Limb (tissue), 2 donors: ENCODE results near the gene DLG5.

Experiments
- DNase-seq, 2 donors: peaks; one replicate each; pipeline ENCODE4 v3.0.0-alpha.2; 2016; ENCODE audit errors: extremely low spot score in 2 of 2

The DLG5 gene

GRCh38 chr10:77867124-77867719, 59.3 kb downstream of the DLG5 start:
- no peak for DNase-seq

DNA sequence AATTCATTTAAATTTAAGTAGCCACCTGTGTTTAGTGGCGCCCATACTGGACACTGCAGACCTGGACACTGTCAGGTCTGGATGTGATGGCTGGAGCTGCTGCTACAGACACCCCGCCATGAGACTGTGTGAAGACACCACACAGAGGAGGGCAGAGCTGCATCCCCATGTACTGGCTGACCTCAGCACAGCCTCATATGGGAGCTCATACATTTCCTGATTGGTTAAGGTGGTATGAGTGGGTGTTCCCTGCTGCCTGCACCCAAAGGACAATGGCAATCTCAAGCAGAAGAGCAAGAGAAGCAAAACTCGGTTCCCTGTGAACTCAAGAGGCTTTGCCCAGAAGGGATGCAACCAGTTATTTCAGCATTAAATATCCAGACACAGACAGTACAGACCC, 60.0 kb downstream of the DLG5 start:
- no peak for DNase-seq

DNA sequence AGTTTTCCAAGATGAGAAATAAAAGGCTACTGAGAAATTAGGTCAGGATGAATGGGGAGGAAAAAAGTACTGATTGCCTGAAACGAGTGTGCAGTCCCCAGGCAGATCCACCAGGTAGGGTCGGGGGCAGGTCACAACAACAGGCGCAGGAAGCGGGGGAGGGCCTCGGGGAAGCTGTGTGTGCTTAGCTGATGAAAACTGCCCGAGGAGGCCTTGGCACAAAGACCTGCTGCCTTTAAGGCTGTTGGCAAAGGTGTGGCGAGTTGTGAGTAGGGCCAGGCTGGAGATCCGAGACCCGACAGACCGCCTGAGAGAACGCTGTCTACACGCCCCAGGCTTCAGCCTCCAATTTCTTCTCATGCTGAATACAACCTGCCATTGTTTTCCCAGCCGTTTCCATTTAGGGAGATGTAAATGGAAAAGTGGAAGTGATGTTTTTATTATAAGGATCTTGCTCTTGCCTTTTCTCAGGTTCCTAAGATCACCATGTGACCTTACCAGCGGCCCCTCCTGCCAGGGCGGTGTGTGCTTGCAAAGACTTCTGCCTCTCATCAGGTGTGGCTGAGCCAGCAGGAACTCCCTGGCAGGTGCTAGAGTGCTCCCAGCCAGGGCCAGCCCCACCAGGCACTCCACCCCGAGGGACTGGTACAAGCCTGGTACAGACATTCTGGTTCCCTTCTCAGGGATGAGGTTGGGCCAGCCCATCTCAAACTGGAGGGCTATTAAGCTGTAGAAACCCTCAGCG, 60.8 kb downstream of the DLG5 start:
- no peak for DNase-seq

GRCh38 chr10:77864151-77864851, 62.3 kb downstream of the DLG5 start:
- no peak for DNase-seq

GRCh38 chr10:77863446-77863845, 63.1 kb downstream of the DLG5 start:
- no peak for DNase-seq

DNA sequence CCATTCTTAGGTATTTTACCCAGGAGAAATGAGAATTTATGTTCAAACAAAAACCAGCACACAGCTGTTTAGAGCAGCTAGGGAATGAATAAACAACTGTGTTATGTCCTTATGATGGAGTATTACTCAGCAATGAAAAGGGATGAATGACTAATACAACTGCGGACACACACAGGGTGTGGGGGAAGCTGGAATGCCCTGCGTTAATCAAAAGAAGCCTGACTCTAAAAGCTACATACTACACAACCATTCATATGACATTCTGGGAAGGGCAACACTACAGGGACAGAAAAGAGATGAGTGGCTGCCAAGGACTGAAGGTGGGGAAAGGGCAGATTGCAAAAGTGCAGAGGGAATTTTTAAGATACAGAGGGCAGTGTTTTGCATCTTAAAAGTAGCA, 64.0 kb downstream of the DLG5 start:
- DNase-seq: no peak

- DNase-seq: no peak
Observed at GRCh38 chr10:77861366-77861765, 65.2 kb downstream of the DLG5 start.

- no peak for DNase-seq
Observed at GRCh38 chr10:77859865-77860282, 66.7 kb downstream of the DLG5 start.

DNA sequence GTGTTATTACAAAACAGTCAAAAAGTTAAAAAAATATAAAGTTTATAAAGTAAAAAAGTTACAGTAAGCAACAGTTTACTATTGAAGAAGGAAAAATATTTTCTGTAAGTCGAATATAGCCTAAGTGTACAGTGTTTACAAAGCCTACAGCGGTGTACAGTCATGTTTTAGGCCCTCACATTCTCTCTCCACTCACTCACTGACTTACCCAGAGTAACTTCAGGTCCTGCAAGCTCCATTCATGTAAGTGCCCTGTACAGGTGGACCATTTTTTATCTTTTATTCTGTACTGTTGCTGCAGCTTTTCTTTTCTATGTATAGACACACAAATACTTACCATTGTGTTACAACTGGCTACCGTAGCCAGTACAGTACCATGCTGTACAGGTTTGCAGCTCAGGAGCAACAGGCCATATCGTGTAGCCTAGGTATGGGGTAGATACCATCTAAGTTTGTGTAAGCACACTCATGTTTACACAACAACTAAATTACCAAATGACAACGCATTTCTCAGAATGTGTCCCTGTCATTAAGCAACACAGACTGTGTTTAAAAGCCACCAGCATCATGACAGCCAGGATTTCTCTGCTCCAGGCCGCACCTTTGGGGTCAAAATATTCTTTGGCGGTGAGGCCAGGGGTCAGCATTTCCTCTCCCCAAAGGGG, 67.2 kb downstream of the DLG5 start:
- DNase-seq: no peak

GRCh38 chr10:77857272-77857671, 69.3 kb downstream of the DLG5 start:
- DNase-seq: no peak

- DNase-seq: no peak
Observed at GRCh38 chr10:77856566-77856965, 70.0 kb downstream of the DLG5 start.

DNA sequence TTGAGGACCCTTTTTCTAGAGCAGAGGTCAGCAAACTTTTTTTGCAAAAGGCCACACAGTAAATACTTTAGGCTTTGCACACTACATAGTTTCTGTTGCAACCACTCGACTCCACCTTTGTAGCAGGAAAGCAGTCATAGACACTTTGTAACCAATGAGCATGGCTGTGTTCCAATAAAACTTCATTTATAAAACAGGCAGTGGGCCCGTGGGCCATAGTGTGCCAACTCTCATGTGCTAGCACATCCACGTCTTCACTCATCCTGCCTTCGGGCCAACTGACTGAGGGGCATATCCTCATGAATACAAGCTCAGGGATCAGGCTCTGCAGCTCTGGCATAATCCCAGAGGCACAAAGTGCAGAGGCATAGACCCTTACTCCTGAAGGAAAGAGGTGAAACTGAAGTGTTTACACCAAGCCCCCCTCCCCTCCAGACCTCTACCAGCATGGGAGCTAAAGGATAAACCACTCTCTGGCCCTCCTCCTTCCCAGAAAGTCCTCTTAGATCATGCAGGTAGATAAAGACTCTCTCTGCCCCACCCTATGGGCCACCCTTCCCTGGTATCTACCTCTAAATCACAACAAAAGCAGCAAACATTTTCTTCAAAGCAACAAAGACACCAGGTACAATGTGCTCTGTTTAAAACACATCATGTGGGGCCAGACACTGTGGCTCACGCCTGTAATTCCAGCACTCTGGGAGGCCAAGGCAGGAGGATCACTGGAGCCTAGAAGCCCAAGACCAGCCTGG, 71.0 kb downstream of the DLG5 start:
- DNase-seq: no peak

GRCh38 chr10:77854115-77854514, 72.4 kb downstream of the DLG5 start:
- no peak for DNase-seq

DNA sequence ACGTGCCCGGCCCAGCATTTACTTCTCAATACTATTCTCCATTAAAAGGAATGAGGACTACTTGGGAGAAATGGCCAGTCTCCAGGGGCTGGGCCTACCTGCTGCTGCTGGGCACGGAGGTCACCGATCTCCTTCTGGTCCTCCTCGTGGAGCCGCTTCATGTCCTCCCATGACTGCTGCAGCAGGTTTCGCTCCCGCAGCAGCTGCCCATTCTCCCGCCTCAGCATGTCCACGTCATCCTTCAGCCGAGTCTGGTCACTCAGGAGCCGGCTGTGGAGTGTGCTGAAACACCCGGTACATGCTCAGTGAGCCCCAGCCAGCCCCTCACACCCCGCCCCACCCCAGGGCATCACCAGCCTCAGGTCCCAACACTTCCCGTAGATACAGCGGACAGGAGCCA, 73.3 kb downstream of the DLG5 start:
- DNase-seq: no peak

DNA sequence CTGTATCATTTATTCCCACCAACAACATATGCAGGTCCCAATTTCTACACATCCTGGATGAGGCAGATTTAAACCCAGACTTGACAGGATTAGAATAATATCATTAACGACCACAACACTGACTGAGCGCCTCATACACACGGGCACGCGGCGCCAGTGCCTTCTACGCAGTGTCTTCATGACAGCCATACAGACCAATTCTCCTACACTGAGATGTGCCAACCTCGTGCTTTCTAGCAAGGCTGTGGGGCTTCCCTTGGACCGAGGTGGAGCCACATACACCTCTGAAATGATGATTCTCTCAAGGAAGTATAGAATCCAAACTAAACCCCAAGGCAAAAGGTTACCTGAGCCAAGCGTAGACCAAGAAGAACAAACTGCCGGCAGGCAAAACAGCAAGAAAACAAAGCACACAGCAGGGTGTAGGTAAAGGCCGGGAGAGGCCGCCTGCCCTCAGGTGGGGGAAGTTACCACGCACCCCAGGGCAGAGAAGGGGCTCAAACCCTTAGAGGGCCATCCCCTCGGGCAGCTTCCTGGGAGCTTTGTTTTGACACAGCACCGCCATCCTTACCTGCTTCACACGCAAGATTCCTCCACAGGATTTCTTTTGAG, 75.8 kb downstream of the DLG5 start:
- DNase-seq: no peak

DNA sequence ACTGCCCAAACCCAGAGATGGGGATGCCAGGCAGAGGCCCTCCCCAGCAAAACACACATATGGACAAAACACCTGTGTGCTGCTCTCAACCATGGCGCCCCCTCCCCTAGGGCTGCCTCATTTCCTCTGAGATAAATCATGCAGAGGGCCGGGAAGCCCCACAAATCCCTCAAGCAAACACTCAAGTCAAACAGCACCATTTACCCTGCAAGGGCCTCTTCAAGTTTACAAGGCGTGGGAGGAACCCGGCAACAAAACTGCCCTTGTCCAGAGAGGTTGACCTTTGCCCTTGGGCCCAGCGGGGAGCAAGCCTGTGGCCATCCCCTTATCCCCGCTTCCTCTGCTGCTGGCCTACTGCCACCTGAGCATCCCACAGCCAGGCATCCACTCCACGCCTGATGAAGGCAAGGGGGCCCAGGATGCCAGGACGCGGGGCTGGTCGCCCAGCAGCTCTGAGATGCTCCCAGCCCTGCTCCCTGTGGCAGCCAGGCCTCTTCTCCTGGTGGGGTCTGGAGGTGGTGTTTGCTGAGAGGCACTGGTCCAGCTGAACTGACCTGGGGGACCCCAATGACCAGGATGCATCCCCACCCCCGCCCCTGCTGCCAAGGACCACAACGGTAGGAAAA, 77.4 kb downstream of the DLG5 start:
- DNase-seq: no peak

DNA sequence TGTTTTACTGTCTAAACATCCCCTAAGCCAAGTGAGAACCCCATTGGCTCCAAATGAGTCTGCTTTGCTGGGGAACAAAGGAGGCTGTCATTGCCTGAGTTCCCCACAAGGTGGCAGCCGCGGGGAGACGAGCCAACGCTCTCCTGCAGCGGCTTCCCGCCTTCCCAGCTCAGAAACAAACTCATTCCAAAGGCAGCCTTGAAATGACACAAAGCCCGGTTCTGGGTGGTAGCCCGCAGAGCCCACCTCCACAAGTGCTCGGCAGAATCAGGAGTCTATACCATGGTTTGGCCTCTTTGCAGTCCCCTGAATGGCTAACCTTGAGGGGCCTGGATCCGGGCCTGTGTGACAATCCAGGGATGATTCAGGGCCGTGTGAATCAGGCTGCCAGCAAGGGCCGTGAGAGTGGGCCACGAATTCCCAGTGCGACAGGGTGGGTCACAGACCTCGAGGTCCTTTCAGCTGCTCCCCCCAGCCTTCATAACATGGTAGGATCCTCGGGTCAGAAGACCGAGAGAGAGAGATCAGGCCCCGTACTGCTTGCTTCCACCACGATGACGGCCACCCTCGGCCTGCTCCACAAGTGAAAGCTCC, 79.7 kb downstream of the DLG5 start:
- DNase-seq: peak; percentile 85 to 92

DNA sequence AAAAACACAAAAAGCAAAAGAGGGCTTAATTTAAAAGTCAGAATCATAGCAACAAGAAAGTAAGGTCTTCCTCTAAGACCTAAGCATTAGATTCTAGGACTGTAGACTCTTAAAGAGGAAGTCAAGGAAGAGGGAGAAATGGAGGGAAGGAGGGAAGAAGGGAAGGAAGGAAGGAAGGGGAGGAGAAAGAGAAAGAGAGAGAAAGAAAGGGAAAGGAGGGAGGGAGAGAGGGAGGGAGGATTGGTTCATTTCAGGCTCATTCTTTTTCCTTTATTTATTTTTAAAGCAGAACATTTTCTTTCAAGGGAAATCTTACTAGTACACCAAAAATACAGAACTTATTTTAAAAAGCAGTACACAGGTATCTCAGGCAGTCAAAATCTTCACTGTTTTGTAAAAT, 81.1 kb downstream of the DLG5 start:
- DNase-seq: no peak

DNA sequence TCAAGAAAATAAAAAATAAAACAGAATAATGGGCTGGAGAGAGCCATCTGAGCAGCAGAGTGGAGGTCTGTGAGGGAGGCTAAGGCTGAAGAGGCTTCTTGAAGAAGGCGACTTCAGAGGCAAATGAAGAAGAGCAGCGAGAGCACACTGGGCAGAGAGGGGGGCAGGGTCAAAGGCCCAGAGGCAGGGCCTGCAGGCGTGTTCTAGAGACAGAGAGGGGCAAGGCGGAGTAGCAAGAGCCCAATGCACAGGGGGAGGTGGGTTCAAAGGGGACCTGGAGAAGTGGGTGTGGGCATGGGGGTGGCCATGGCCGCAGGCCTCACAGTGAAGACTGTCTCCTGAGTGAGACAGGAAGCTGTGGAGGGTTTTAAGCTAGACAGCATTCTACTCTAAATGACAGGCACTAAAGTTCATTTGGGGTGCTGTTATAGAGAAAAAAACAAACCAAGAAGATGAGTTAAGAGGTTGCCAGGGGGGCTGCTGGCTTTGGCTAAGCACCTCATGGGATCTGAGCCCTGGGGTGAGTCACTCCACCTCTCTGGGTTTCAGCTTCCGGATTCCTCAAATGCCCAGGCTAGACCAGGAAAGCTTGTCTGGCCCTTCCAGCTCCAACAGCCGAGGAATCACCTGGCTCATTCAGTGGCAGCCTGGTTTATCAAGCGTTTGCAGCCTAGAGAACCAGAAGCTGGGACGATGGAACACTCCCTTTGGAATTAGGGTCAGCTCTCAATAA, 81.7 kb downstream of the DLG5 start:
- no peak for DNase-seq

DNA sequence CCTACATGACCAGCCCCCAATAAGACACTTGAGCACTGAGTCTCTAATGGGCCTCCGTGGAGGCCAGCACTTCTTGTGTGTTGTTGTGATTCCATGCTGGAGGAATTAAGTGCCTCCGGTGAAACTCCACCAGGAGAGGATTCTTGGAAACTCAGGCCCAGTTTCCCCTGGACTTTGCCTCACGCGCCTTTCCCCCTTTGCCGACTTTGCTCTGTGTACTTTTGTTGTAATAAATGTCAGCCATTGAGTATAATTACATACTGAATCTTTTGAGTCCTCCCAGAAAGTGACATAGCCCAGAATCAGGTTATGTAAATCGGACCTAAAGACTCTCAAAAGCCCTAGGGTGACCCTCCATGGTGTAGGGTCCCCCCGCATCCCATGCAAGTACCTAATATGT, 82.4 kb downstream of the DLG5 start:
- DNase-seq: no peak
